Left ventricle myocardium inferior (tissue), 1 donor: ENCODE measurements around the gene NKX2-4. TPM values are rescaled to one million over a fixed set of nuclear protein-coding genes. Genes with fewer than 3 reads are reported as not detected.

Source experiments
- DNase-seq: peaks from one replicate; pipeline ENCODE4 v3.0.0-alpha.2; 2020
- H3K27ac ChIP-seq: fragments of 200-600 bp; replicated peaks from 2 replicates; pipeline ENCODE4 v1.8.0; 2021
- H3K27me3 ChIP-seq: fragments of 200-600 bp; 2 replicates; pipeline ENCODE4 v1.8.0; 2021; ENCODE audit warnings: low read depth
- H3K36me3 ChIP-seq: fragments of 200-600 bp; 2 replicates; pipeline ENCODE4 v1.8.0; 2021
- H3K4me1 ChIP-seq: fragments of 200-600 bp; 2 replicates; pipeline ENCODE4 v1.8.0; 2021
- H3K4me3 ChIP-seq: fragments of 200-600 bp; 2 replicates; pipeline ENCODE4 v1.8.0; 2021; ENCODE audit warnings: mild to moderate bottlenecking, moderate library complexity
- H3K9me3 ChIP-seq: fragments of 200-600 bp; replicated peaks from 2 replicates; pipeline ENCODE4 v1.8.0; 2021
- CTCF ChIP-seq: fragments of 200-600 bp; IDR thresholded peaks from 2 replicates; pipeline ENCODE4 v1.8.0; 2021; ENCODE audit warnings: antibody characterized with exemption, mild to moderate bottlenecking, borderline replicate concordance
- intact Hi-C: fragments of 100-400 bp; cut with micrococcal nuclease; formaldehyde crosslinking; loops from one replicate; pipeline ENCODE4 v1.11.0; 2022
- long read RNA-seq: library from polyadenylated mRNA; unstranded; transcript quantifications from one replicate; pipeline ENCODE4 v2.0.0, GENCODE V29; 2021
- total RNA-seq: library from RNA; stranded (reverse); fragmentation: NEBNext Ultra II Directional; extraction: Animal tissue kit (Norgen Biotek cat#: 25700); gene quantifications from one replicate; pipeline ENCODE4 v1.2.1, GENCODE V29; 2021
- donor health status: DM: no; HTN: yes; CAD: no; lungs with severe emphysema.

The NKX2-4 gene
- not detected for total RNA-seq
- long read RNA-seq = 0 reads

GRCh38 chr20:21397341-21398108 lies at the start of gene NKX2-4:
TSS of gene NKX2-4 (minus strand) at chr20:21397526. CDS start at chr20:21397399, 127 bp downstream.
- H3K36me3 ChIP-seq = no peaks in the 10 kb centered on the region
- no peak for DNase-seq
- H3K9me3 ChIP-seq = no peaks in the 10 kb centered on the region
- no peak within 1 kb of the TSS for H3K27ac ChIP-seq
- peak within 1 kb of the TSS; percentile 45 for H3K4me3 ChIP-seq
- peaks cover 100% of the 10 kb centered on the region for H3K27me3 ChIP-seq
- peaks cover 15% of the 10 kb centered on the region for H3K4me1 ChIP-seq
- intact Hi-C loops = no loop called here
- TF ChIP-seq CTCF = no peak

- H3K27ac ChIP-seq = no peak overlapping the region
- H3K4me3 ChIP-seq = no peak overlapping the region
- peaks cover 64% of the 10 kb centered on the region for H3K27me3 ChIP-seq
- no peaks in the 10 kb centered on the region for H3K9me3 ChIP-seq
- H3K4me1 ChIP-seq = no peaks in the 10 kb centered on the region
- DNase-seq = no peak
- intact Hi-C loops = no loop called here
- TF ChIP-seq CTCF = no peak
- H3K36me3 ChIP-seq = no peaks in the 10 kb centered on the region
Measured at GRCh38 chr20:21437816-21438215, 40.5 kb upstream of the NKX2-4 start.

GRCh38 chr20:21437248-21437647 lies 39.9 kb upstream of the NKX2-4 start:
- TF ChIP-seq CTCF = no peak
- Histone ChIP-seq H3K4me3 (no peak overlapping the region), H3K27ac (no peak overlapping the region), H3K9me3 (no peaks in the 10 kb centered on the region), H3K4me1 (no peaks in the 10 kb centered on the region), H3K36me3 (no peaks in the 10 kb centered on the region), H3K27me3 (peaks cover 70% of the 10 kb centered on the region)
- intact Hi-C loops = no loop called here
- no peak for DNase-seq

- no peak for DNase-seq
- Histone ChIP-seq H3K36me3 (no peaks in the 10 kb centered on the region), H3K9me3 (no peaks in the 10 kb centered on the region), H3K27ac (no peak overlapping the region), H3K4me1 (no peaks in the 10 kb centered on the region), H3K27me3 (peaks cover 68% of the 10 kb centered on the region), H3K4me3 (no peak overlapping the region)
- no peak for TF ChIP-seq CTCF
- intact Hi-C loops = no loop called here
Measured at GRCh38 chr20:21436205-21436604, 38.9 kb upstream of the NKX2-4 start.

GRCh38 chr20:21435576-21435975 lies 38.2 kb upstream of the NKX2-4 start:
- Histone ChIP-seq H3K4me1 (no peaks in the 10 kb centered on the region), H3K27me3 (peaks cover 68% of the 10 kb centered on the region), H3K4me3 (no peak overlapping the region), H3K36me3 (no peaks in the 10 kb centered on the region), H3K27ac (no peak overlapping the region), H3K9me3 (no peaks in the 10 kb centered on the region)
- intact Hi-C loops = no loop called here
- TF ChIP-seq CTCF = no peak
- DNase-seq = no peak
